OCI-LY3 (cell line): ENCODE results near the gene SYNPO.

ENCODE experiments used
- H2AFZ ChIP-seq: fragments of 200-600, 300-600 bp; shearing (Covaris generic); 2 replicates; pipeline ENCODE4 v1.6.0; 2014; ENCODE audit warnings: antibody characterized with exemption, low read depth, low read length
- H3K27ac ChIP-seq: fragments of 200-600, 300-600 bp; sonication (generic); 2 replicates; pipeline ENCODE4 v1.5.1; 2014; ENCODE audit warnings: mild to moderate bottlenecking, low read length, moderate library complexity, mixed read lengths
- H3K27me3 ChIP-seq: fragments of 200-600, 300-600 bp; sonication (generic); 2 replicates; pipeline ENCODE4 v1.6.1; 2014; ENCODE audit warnings: low read depth, low read length, mixed read lengths
- H3K36me3 ChIP-seq: fragments of 200-600, 300-600 bp; sonication (generic); replicated peaks from 2 replicates; pipeline ENCODE3; 2014; ENCODE audit warnings: low read depth, low read length, mixed read lengths
- H3K4me1 ChIP-seq: fragments of 300-600, 200-600 bp; sonication (generic); 2 replicates; pipeline ENCODE4 v1.6.1; 2014; ENCODE audit warnings: low read length, mixed read lengths
- H3K4me2 ChIP-seq: fragments of 200-600, 300-600 bp; sonication (generic); 2 replicates; pipeline ENCODE4 v1.6.1; 2014; ENCODE audit warnings: low read length, mixed read lengths
- H3K4me3 ChIP-seq: fragments of 300-600, 200-600 bp; sonication (generic); 2 replicates; pipeline ENCODE4 v1.5.1; 2014; ENCODE audit warnings: antibody characterized with exemption, mild to moderate bottlenecking, low read length, moderate library complexity
- H3K79me2 ChIP-seq: fragments of 300-600, 200-600 bp; shearing (Covaris generic); 2 replicates; pipeline ENCODE4 v1.6.1; 2014; ENCODE audit warnings: mild to moderate bottlenecking, low read length, mixed read lengths
- H3K9ac ChIP-seq: fragments of 300-600, 200-600 bp; shearing (Covaris generic); 2 replicates; pipeline ENCODE4 v1.6.0; 2014; ENCODE audit warnings: mild to moderate bottlenecking, low read length, moderate library complexity
- H3K9me3 ChIP-seq: fragments of 200-600, 300-600 bp; shearing (Covaris generic); 2 replicates; pipeline ENCODE4 v1.6.1; 2014; ENCODE audit warnings: low read length, mixed read lengths; ENCODE audit not compliant: insufficient read depth
- H4K20me1 ChIP-seq: fragments of 200-600, 300-600 bp; sonication (generic); 2 replicates; pipeline ENCODE4 v1.6.1; 2016; ENCODE audit warnings: low read length, mixed read lengths; ENCODE audit not compliant: insufficient read depth
- CTCF ChIP-seq: fragments of 200-600, 300-600 bp; sonication (generic); IDR thresholded peaks from 2 replicates; pipeline ENCODE4 v1.5.1; 2014; ENCODE audit warnings: antibody characterized with exemption, low read length, low read depth
- EZH2phosphoT487 ChIP-seq: fragments of 200-600 bp; shearing (Covaris generic); IDR thresholded peaks from 2 replicates; pipeline ENCODE4 v1.6.1; 2018; ENCODE audit warnings: antibody characterized with exemption, mixed run types, low read depth

The SYNPO gene

GRCh38 chr5:150607991-150608390, 32.5 kb upstream of the SYNPO start:
- Histone ChIP-seq H3K27me3 (no peaks in the 10 kb centered on the region), H2AFZ (no peak overlapping the region), H3K79me2 (no peaks in the 10 kb centered on the region), H3K36me3 (no peaks in the 10 kb centered on the region), H4K20me1 (no peaks in the 10 kb centered on the region), H3K9ac (no peak overlapping the region), H3K27ac (no peak overlapping the region), H3K9me3 (no peaks in the 10 kb centered on the region), H3K4me3 (no peak overlapping the region), H3K4me2 (no peak overlapping the region), H3K4me1 (no peaks in the 10 kb centered on the region)
- TF ChIP-seq EZH2phosphoT487 (no peak), CTCF (no peak)

GRCh38 chr5:150608991-150609390, 31.5 kb upstream of the SYNPO start:
- no peaks in the 10 kb centered on the region for H3K36me3 ChIP-seq
- no peak overlapping the region for H3K4me2 ChIP-seq
- H3K79me2 ChIP-seq = no peaks in the 10 kb centered on the region
- H3K27ac ChIP-seq = no peak overlapping the region
- H3K9me3 ChIP-seq = no peaks in the 10 kb centered on the region
- no peaks in the 10 kb centered on the region for H4K20me1 ChIP-seq
- H3K4me1 ChIP-seq = no peaks in the 10 kb centered on the region
- H2AFZ ChIP-seq = no peak overlapping the region
- H3K4me3 ChIP-seq = no peak overlapping the region
- no peak overlapping the region for H3K9ac ChIP-seq
- no peak for TF ChIP-seq EZH2phosphoT487
- TF ChIP-seq CTCF = no peak
- no peaks in the 10 kb centered on the region for H3K27me3 ChIP-seq

GRCh38 chr5:150609843-150610584, 30.4 kb upstream of the SYNPO start:
- H3K9ac ChIP-seq = no peak overlapping the region
- no peak overlapping the region for H3K4me3 ChIP-seq

GRCh38 chr5:150611026-150611425, 29.4 kb upstream of the SYNPO start:
- Histone ChIP-seq H3K79me2 (no peaks in the 10 kb centered on the region), H2AFZ (no peak overlapping the region), H3K27ac (no peak overlapping the region), H3K4me3 (no peak overlapping the region), H4K20me1 (no peaks in the 10 kb centered on the region), H3K27me3 (peaks cover 10% of the 10 kb centered on the region), H3K9ac (no peak overlapping the region), H3K4me2 (no peak overlapping the region), H3K36me3 (no peaks in the 10 kb centered on the region), H3K9me3 (no peaks in the 10 kb centered on the region), H3K4me1 (no peaks in the 10 kb centered on the region)
- no peak for TF ChIP-seq EZH2phosphoT487
- TF ChIP-seq CTCF = no peak

More at GRCh38 chr5:150609843-150610584, 30.4 kb upstream of the SYNPO start:
- H3K79me2 ChIP-seq = no peaks in the 10 kb centered on the region
- no peaks in the 10 kb centered on the region for H4K20me1 ChIP-seq
- H2AFZ ChIP-seq = no peak overlapping the region
- TF ChIP-seq EZH2phosphoT487 (no peak), CTCF (no peak)
- no peaks in the 10 kb centered on the region for H3K4me1 ChIP-seq
- no peaks in the 10 kb centered on the region for H3K9me3 ChIP-seq
- no peaks in the 10 kb centered on the region for H3K36me3 ChIP-seq
- no peaks in the 10 kb centered on the region; the same call in 1 of the 2 replicates for H3K27me3 ChIP-seq
- no peak overlapping the region for H3K27ac ChIP-seq
- no peak overlapping the region for H3K4me2 ChIP-seq
